ENCODE measurements around the gene ZNF462.
"Not testable (repeated sequence)": the region's sequence is repeated elsewhere in the genome, so short reads cannot be mapped to it uniquely, and the experiment has no call there.

ZNF462 gene

GRCh38 chr9:106964822-106965525 is 102.0 kb downstream of the ZNF462 start:
- no peak for FAIRE-seq

DNA sequence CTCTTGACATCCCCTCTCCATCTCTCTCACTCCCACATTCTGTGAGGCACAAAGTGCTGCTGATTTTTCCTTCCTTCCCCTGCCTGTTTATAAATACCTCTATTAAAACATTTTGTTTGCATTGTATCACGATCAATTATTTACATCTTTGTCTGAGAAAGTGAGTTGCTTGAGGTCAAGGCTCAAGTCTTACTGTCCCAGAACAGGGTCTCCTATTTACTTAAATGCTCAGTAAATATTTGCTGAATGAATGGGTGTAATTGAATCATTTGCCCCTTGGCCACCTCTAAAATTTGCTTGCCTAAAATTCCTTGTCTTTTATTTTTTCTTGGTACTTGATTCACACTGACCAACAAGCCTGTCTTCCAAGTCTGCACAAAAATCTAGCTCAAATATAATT is 103.5 kb downstream of the ZNF462 start:
- no peak for FAIRE-seq

- no peak for FAIRE-seq
Observed at GRCh38 chr9:106969696-106970095, 106.7 kb downstream of the ZNF462 start.

DNA sequence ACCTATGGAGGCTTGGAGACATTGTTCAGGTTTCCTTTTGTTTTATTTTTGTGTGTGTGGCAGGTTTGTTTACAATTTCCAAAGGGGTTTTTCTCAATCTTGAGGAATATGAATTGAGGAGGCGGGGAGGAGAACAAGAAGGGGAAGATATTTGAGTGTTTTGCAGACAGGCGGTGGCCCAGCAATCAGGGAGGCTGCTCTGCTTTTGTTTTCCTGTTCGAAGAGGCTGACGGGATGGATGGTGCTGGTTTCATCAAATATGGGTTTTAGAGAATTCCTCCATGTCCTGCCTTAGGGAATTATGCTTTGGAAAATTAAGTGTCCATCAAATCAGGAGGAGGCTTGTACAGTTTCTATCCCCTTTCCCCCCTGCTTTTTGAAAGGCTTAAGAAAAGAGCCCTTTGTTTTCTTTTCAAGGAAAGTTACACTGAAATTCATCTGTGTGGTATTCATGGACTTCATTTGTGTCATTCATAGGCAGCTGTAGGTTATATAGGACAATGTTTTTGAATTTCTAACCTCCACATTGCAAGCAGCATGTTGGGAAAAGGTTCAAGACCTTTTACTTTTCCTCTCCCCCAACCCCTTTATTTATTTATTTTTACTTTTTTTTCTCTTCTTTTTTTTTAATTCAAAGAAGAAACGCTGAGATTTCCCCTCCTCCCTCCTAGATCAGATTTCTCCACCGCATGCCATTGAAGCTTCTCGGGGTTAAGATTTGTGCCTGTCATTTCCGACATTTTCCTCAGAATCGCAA is 107.4 kb downstream of the ZNF462 start:
- FAIRE-seq: no peak

DNA sequence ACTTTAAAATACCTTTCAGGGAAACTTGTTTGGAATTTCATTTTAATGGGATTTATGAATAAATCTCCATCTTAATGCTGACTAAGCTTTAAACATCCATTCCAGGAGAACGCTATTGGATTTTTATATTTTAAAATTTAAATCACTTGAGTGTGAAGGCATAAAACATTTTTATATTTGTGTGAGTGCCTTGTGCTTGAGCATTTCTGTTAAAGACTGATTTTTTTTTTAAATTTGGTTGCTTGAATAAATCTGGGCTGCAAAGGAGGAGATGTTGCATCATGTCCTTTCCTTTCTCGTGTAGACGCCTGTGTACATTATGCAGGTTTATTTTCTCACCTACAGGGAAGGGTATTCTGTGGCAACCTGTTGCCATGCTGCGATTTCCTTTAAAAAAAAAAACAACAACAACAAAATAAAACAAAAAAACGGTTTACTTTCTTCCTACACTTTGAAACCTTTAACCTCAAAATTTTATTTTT is 108.1 kb downstream of the ZNF462 start:
- no peak for FAIRE-seq

GRCh38 chr9:106972082-106972481 is 109.1 kb downstream of the ZNF462 start:
- FAIRE-seq: no peak

GRCh38 chr9:106974341-106974740 is 111.4 kb downstream of the ZNF462 start:
- no peak for FAIRE-seq

GRCh38 chr9:106976772-106977171 is 113.8 kb downstream of the ZNF462 start:
- FAIRE-seq: no peak

- no peak for FAIRE-seq
Observed at GRCh38 chr9:106980551-106981101, 117.7 kb downstream of the ZNF462 start.

- FAIRE-seq: no peak
Observed at GRCh38 chr9:106981396-106982287, 118.7 kb downstream of the ZNF462 start.

- FAIRE-seq: no peak
Observed at GRCh38 chr9:106982636-106983035, 119.7 kb downstream of the ZNF462 start.

DNA sequence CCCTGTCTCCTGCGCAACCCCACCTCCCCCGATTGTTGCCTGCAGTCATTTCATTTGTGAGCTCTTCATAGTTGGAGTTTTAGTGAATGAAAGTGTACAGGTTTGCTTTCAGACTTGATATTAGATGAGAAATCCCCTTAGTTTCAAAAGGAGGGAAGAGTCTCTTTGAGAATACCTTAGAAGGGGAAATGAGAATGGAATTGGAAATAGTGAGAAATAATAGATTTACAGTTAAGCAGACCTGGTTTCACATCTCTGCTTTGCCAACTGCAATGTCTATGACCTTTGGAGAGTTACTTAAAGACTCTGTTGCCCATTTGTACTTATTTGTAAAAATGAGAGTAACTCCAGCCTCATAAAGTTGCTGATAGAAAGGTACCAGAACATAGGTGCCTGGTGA is 120.4 kb downstream of the ZNF462 start:
- FAIRE-seq: no peak

DNA sequence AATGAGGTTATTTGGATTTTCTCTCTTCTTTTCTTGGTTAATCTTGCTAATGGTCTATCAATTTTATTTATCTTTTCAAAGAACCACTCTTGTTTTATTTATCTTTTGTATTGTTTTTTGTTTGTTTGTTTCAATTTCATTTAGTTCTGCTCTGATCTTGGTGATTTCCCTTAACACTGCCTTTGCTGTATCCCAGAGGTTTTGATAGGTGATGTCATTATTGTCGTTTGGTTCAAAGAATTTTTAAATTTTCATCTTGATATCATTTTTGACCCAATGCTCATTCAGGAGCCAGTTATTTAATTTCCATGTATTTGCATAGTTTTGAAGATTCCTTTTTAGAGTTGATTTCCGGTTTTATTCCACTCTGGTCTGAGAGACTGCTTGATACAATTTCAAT is 126.9 kb downstream of the ZNF462 start:
- not testable (repeated sequence) for FAIRE-seq

GRCh38 chr9:106992186-106992585 is 129.2 kb downstream of the ZNF462 start:
- FAIRE-seq: no peak

- FAIRE-seq: no peak
Observed at GRCh38 chr9:106993603-106994002, 130.6 kb downstream of the ZNF462 start.

GRCh38 chr9:106994463-106994862 is 131.5 kb downstream of the ZNF462 start:
- FAIRE-seq: no peak

GRCh38 chr9:107000218-107000617 is 137.3 kb downstream of the ZNF462 start:
- no peak for FAIRE-seq

DNA sequence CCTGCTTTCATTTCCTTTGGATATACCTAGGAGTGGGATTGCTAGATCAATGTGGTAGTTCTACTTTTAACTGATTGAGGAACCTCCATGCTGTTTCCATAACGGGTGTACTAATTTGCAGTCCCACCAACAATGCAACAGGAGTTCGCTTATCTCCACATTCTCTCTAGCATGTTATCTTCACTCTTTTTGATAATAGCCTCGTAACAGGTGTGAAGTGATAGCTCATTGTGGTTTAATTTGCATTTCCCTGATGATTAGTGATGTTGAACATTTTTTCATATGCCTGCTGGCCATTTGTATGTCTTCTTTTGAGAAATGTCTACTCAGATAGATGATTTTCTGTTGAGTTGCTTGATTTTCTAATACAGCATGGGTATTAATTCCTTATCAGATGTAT is 142.2 kb downstream of the ZNF462 start:
- FAIRE-seq: no peak

DNA sequence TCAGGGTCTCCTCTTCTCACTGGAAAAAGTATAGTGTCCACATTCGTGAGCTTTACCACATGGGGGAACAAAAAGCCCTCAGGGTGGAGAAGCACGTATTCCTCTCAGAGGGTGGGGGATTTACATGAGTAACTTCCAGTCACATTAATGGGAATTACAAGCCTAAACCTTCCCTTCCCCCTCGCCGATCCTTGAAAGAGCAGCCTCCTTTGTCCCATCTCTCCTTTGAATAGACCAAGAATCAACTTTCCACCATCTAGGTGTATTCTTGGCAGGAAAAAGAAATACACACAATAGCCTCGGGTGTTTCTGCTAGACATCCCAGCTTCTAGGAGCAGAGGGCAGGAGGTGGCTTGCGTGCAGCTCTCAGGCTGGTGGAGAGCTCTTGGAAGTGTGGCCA is 144.4 kb downstream of the ZNF462 start:
- FAIRE-seq: no peak

GRCh38 chr9:107008011-107008410 is 145.0 kb downstream of the ZNF462 start:
- no peak for FAIRE-seq

GRCh38 chr9:107008447-107008846 is 145.5 kb downstream of the ZNF462 start:
- no peak for FAIRE-seq

- FAIRE-seq: no peak
Observed at GRCh38 chr9:107016383-107016782, 153.4 kb downstream of the ZNF462 start.

Data from islet of Langerhans (tissue), 1 donor.